A673 (cell line): ENCODE results near the gene CDH4.

Experiments
- CTCF ChIP-seq: fragments of 300-800, 200-600 bp; sonication (generic); conservative IDR thresholded peaks from 2 replicates; pipeline ENCODE4 v1.5.1; 2017; ENCODE audit warnings: low read depth, mild to moderate bottlenecking, antibody characterized with exemption, low read length, moderate library complexity, mixed read lengths
- EZH2 ChIP-seq: fragments of 200-600 bp; sonication (generic); IDR thresholded peaks from 2 replicates; pipeline ENCODE4 v1.6.1; 2017; ENCODE audit warnings: borderline replicate concordance, low read depth, mild to moderate bottlenecking, mixed read lengths, antibody characterized with exemption, low read length; ENCODE audit not compliant: poor library complexity, severe bottlenecking

GRCh38 chr20:61849822-61850221, 597.8 kb downstream of the CDH4 start:
- TF ChIP-seq CTCF (no peak), EZH2 (no peak)
